Right cardiac atrium (tissue), 5 donors: ENCODE results near the gene LATS1. TPM values are rescaled to one million over a fixed set of nuclear protein-coding genes. Genes with fewer than 3 reads are reported as not detected.
A peak's percentile ranks its signal among the peaks of the same experiment; 100 is the strongest.
"Not testable (repeated sequence)": the region's sequence is repeated elsewhere in the genome, so short reads cannot be mapped to it uniquely, and the experiment has no call there.

Source experiments
- ATAC-seq, 2 donors: fragments of 200-7000 bp; cut with Tn5 transposase; one replicate each; pipeline versions ENCODE4 v1.8.0 to v1.9.1; 2020; ENCODE audit warnings: moderate library complexity in 2 of 2, mild to moderate bottlenecking in 1 of 2
- DNase-seq, 3 donors: peaks; one replicate each; pipeline ENCODE4 v3.0.0-alpha.2; 2020
- H3K27ac ChIP-seq: one replicate; pipeline ENCODE4 v1.5.1; 2013; ENCODE audit warnings: mild to moderate bottlenecking, low read length, control low read depth, moderate library complexity
- H3K27me3 ChIP-seq: one replicate; pipeline ENCODE4 v1.6.1; 2013; ENCODE audit not compliant: control insufficient read depth, insufficient read depth
- H3K4me1 ChIP-seq: one replicate; pipeline ENCODE4 v1.6.1; 2013; ENCODE audit warnings: low read length; ENCODE audit not compliant: control insufficient read depth, insufficient read depth
- H3K4me3 ChIP-seq: one replicate; pipeline ENCODE4 v1.5.1; 2013; ENCODE audit warnings: low read length, control low read depth
- H3K9me3 ChIP-seq: one replicate; pipeline ENCODE4 v1.6.1; 2013; ENCODE audit warnings: low read length; ENCODE audit not compliant: control insufficient read depth
- WGBS: extraction: QIAGEN DNeasy Blood & Tissue Kit; methylation state at CpG from one replicate; pipeline ENCODE4 v1.1.7; 2013; 5-methylcytosine and 5-hydroxymethylcytosine counted together
- intact Hi-C, 4 donors: fragments of 100-400 bp; cut with DNase I; formaldehyde crosslinking; loops; one replicate each; pipeline versions ENCODE4 v1.11.0 to v1.14.0; 2022 to 2023
- long read RNA-seq, 4 donors: library from polyadenylated mRNA; unstranded; transcript quantifications; one replicate each; pipeline ENCODE4 v2.0.0, GENCODE V29; 2020 to 2021
- polyA plus RNA-seq: library from polyadenylated mRNA; stranded (reverse); fragments of 200-250 nt; gene quantifications from one replicate; pipeline ENCODE4 v1.2.3, GENCODE V29; 2013
- total RNA-seq, 4 donors: library from RNA; stranded (reverse); fragmentation: NEBNext Ultra II Directional; extraction: Animal tissue kit (Norgen Biotek cat#: 25700); gene quantifications; one replicate each; pipeline ENCODE4 v1.2.1, GENCODE V29; 2021
- donor health status: healthy with polysubstance abuse.
- donor health status: DM: no; HTN: yes; CAD: no.
- donor health status: DM: no; HTN: no; CAD: no.
- donor health status: DM: no; HTN: yes; CAD: no; lungs with severe emphysema.
- donor health status: DM: yes; HTN: yes; CAD: no.

The LATS1 gene
- total RNA-seq (10 to 100 TPM; 13.5 to 19.0 (median 14.5) TPM), polyA plus RNA-seq (4.8 TPM)
- long read RNA-seq, donor 1, partial matches to known transcripts = 0 of 6 reads
- long read RNA-seq, donor 1, other reads (novel, unspliced or antisense) = 4 of 6 reads
- long read RNA-seq, donor 2, partial matches to known transcripts = 0 of 1 reads
- long read RNA-seq, donor 2, other reads (novel, unspliced or antisense) = 0 of 1 reads
- long read RNA-seq, donor 3, full-length matches to known transcripts = 2 of 12 reads
- long read RNA-seq, donor 3, partial matches to known transcripts = 3 of 12 reads
- long read RNA-seq, donor 3, other reads (novel, unspliced or antisense) = 7 of 12 reads
- long read RNA-seq, donor 4, partial matches to known transcripts = 1 of 2 reads
- long read RNA-seq, donor 4, other reads (novel, unspliced or antisense) = 1 of 2 reads

DNA sequence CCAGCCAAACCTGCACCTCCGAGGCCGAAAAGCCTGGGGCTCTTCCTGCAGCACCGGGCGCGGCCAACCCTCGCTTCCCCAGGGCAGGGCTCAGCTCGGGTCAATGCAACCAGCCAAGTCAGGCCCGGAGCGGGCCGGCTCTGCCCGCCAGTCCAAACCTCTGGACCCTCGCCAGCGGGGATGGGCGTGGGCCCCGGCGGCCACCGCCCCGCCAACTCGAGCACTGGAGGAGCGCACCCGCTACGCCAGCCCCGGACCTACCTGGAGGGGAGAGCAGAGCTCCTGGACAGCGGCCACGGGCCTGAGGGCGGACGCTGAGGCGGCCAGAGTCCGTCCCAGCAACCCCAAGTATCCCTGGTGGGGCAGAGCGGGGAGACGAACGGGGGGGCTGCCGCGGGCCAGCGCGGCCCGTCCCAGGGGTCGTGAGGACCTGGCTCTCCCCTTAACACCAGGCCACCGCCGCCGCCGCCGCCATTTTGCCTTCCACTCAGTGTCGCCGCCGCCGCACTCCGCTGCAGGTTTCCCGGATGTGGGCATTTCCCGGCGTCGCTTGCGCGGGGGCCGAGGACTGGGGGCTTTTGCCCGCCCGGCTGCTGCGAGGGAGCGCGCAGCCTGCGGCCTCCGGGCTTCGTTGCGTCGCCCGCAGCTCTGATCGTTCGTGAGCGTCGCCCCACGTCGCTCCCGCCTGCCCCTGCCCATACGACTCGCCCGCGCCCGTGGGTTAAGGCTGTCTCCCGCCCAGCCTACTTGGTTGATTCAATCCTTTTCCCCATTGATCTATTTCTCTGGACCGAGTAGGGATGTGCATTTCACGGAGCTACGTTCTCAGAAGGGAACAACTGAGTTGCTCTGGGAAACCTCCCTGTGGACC is at the start of gene LATS1:
Gene LATS1, minus strand, starts transcription at position 514 of the 871 bp plus-strand sequence. CDS start 15,975 bp downstream, outside the sequence.
- H3K9me3 ChIP-seq = no peaks in the 10 kb centered on the region
- intact Hi-C loops = loop anchor here in 1 of 4 donors (10.0 kb wide), 1 partner anchor 73 kb away; the partner anchor contains the start of gene KATNA1
- H3K4me1 ChIP-seq = no peaks in the 10 kb centered on the region
- no peaks in the 10 kb centered on the region for H3K27me3 ChIP-seq
- peak within 1 kb of the TSS; percentile 98 for H3K27ac ChIP-seq
- DNase-seq (peak; percentile 95 to 98 (median 97)), ATAC-seq (peak; percentile 97)
- under 1% methylated on average over 82 of the region's 82 CpGs for WGBS
- peak within 1 kb of the TSS; percentile 79 for H3K4me3 ChIP-seq

DNA sequence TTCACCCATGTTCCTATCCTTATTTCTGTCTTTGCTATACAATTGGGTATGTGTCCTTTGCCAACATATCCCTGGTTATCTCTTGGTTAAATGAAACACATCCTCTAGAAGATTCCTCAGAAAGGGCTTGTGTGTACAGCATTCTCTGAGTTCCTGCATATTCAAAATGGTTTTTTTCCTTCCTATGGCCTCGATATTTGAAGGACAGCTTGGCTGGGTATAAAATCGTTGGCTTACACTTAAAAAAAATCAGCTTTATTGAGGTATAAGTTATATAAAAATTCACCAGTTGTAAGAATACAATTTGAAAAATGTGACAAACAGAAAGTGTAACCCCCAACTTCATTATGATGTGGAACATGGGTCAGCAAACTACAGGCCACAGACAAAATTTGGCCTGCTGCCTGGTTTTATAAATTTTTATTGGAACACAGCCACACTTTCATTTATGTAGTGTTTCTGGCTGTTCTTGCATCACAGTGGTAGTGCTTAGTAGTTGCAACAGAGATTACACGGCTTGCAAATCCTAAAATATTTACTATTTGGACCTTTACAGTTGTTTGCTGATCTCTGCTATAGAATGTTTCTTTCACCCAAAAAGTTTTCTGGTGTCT is 48.4 kb upstream of the LATS1 start:
- no peak overlapping the region for H3K27ac ChIP-seq
- H3K27me3 ChIP-seq = no peaks in the 10 kb centered on the region
- intact Hi-C loops = no loop called here
- no peak overlapping the region for H3K4me3 ChIP-seq
- DNase-seq (no peak), ATAC-seq (no peak)
- H3K4me1 ChIP-seq = no peaks in the 10 kb centered on the region
- no peaks in the 10 kb centered on the region for H3K9me3 ChIP-seq
- WGBS = 50% methylated on average over 3 of the region's 3 CpGs

DNA sequence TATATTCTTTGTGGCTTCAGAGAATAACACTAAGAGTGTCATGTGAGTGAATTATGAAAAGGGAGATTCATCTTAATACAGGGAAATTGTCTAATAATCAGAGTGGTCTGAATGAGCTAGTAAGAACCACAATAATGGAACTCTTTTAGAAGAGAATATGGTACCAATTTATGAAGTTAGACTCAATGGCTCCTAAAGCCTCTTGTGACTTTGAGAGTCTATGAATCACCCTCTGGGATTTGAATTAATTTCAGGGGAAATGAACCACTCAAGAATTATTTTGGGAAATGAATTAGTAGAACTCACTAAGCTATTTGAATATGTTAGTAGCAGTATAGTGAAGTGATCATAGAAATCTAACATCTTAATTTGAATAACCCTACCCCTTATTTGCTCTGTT is 46.0 kb upstream of the LATS1 start:
- ATAC-seq (no peak), DNase-seq (no peak)
- no peaks in the 10 kb centered on the region for H3K27me3 ChIP-seq
- intact Hi-C loops = no loop called here
- H3K4me3 ChIP-seq = no peak overlapping the region
- no peak overlapping the region for H3K27ac ChIP-seq
- no peaks in the 10 kb centered on the region for H3K4me1 ChIP-seq
- H3K9me3 ChIP-seq = no peaks in the 10 kb centered on the region

DNA sequence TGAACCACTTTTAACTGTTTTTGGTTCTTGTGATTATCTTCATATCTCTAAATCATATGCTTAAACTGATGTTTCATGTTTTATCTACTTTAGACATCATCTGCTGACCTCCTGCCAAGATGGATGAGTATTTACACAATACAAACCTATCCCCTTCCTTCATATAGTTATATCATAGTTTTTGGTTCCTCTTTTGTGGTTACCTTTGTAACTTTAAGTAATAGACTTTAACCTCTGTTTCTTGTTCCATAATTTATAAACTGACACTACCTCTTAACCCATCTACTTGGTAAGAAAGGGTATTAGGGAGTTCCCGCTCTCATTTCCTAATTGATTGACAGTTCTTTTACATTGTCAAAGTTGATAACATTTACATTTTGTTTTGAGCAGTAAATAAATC is 43.5 kb upstream of the LATS1 start:
- intact Hi-C loops = no loop called here
- 88% methylated on average over 1 of the region's 1 CpG for WGBS
- no peak overlapping the region for H3K4me3 ChIP-seq
- no peaks in the 10 kb centered on the region for H3K4me1 ChIP-seq
- no peaks in the 10 kb centered on the region for H3K9me3 ChIP-seq
- DNase-seq = no peak
- no peaks in the 10 kb centered on the region for H3K27me3 ChIP-seq
- no peak overlapping the region for H3K27ac ChIP-seq
- ATAC-seq = no peak

DNA sequence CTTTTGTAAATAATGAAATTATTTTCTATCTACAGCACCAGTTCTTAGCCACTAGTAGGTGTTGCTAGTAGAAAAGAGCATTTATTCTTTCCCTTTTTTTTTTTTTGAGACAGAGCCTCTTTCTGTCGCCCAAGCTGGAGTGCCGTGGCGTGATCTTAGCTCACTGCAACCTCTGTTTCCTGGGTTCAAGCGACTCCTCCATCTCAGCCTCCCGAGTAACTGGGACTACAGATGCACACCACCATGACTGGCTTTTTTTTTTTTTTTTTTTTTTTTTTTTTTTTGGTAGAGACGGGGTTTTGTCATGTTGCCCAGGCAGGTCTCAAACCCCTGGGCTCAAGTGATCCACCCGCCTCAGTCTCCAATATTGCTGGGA is 38.3 kb upstream of the LATS1 start:
- no peak for ATAC-seq
- H3K27me3 ChIP-seq = no peaks in the 10 kb centered on the region
- 94% methylated on average over 7 of the region's 7 CpGs for WGBS
- no peak overlapping the region for H3K4me3 ChIP-seq
- H3K9me3 ChIP-seq = no peaks in the 10 kb centered on the region
- DNase-seq = no peak
- peaks cover 2% of the 10 kb centered on the region for H3K4me1 ChIP-seq
- H3K27ac ChIP-seq = no peak overlapping the region
- intact Hi-C loops = no loop called here

DNA sequence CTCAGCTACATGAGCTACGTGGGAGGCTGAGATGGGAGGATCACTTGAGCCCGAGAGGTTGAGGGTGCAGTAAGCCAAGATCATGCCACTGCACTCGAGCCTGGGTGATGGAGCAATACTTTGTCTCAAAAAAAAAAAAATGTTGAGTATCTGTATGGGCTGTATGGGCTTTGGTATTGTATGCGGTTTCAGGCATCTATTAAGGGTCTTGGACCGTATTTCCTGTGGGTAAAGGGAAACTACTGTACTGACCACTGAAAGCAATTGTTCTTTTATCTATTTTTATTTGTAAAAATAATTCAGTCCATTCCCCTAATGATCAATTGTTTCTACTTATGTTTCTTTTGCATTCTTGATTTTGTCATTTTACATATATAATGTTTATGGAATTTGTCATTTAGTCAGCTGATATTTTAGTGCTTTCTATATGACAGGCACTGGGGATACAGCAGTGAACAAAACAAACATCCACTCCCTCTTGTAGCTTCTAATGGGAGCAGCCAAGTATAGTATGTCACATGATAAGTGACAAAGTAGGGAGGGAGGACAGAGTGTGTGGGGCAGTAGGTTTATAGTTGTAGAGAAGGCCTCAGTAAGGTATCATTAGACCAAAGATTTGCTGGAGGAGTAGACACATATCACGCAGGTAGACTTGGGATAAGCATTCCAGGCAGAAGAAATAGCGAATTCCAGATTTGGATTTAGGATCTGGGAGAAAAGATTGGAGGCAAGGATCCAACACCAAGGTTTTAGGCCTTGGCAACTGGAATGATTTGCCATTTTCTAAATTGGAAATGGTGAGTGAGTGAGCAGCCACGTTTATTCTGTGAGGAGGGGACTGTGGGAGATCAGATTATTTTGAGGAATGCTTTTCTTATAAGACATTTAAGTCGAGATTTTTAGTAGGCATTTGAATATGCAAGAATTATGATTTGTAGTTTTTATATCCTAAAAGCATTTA is 37.7 kb upstream of the LATS1 start:
- Histone ChIP-seq H3K4me3 (no peak overlapping the region), H3K27ac (peak overlapping the region; percentile 45), H3K9me3 (no peaks in the 10 kb centered on the region), H3K4me1 (peaks cover 2% of the 10 kb centered on the region), H3K27me3 (no peaks in the 10 kb centered on the region)
- WGBS = 82% methylated on average over 9 of the region's 9 CpGs
- DNase-seq = no peak
- intact Hi-C loops = no loop called here
- ATAC-seq = peak; percentile 68 to 73

DNA sequence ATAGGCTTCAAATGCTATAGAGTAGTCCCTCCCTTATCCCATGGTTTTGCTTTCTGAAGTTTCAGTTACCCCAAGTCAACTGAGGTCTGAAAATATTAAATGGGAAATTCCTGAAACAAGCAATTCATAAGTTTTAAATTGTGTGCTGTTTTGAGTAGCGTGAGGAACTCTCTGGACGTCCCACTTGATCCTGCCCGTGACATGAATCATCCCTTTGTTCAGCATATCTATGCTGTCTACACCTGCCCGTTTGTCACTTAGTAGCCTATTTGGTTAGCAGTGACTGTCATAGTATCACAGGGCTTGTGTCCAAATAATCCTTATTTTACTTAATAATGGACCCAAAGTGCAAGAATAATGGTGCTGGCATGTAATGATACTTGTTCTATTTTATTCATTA is 36.6 kb upstream of the LATS1 start:
- Histone ChIP-seq H3K4me1 (peaks cover 2% of the 10 kb centered on the region), H3K9me3 (no peaks in the 10 kb centered on the region), H3K4me3 (no peak overlapping the region), H3K27me3 (no peaks in the 10 kb centered on the region), H3K27ac (no peak overlapping the region)
- WGBS = 74% methylated on average over 4 of the region's 4 CpGs
- ATAC-seq (no peak), DNase-seq (no peak)
- intact Hi-C loops = no loop called here

DNA sequence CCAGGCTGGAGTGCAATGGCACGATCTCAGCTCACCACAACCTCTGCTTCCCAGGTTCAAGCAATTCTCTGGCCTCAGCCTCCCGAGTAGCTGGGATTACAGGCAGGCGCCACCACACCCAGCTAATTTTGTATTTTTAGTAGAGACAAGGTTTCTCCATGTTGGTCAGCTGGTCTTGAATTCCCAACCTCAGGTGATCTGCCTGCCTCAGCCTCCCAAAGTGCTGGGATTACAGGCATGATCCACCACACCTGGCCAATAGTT is 35.4 kb upstream of the LATS1 start:
- H3K4me1 ChIP-seq, H3K27ac ChIP-seq, ATAC-seq, H3K4me3 ChIP-seq, DNase-seq, H3K9me3 ChIP-seq, intact Hi-C loops, H3K27me3 ChIP-seq: not testable (repeated sequence)
- 88% methylated on average over 3 of the region's 3 CpGs for whole genome bisulfite sequencing

DNA sequence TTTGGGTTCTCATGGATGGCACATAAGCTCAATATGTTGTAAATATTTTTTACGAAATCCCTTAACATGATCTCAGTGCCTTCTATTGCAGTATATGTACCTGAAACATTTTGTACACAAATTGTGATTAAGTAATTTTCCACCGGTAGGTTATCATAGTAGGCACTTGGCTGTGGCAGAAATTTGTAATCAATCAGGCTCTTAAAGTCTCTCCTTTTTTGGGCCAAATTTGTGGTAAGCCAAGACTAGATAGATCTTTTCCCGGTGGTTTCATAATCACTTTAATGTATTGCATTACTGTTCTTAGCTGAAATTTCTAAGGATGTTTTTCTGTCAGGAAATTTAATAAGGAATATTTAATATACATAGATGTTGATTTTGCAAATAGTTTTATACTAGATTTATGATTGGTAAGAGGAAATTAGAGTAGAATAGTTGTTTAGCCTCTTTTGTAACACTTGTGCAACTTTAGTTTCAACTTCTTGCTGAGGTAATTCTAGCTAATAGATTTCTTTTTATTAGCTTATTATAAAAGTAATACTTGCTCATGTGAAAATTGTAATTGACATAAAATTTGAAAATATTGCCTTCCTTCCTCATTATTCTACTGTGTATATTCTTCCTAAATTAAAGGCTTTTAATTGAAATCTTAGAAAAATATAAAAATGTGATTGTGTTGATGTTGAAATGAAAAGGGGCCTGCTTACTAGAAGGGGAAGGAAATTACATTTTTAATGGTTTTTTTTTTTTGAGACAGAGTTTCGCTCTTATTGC is 34.9 kb upstream of the LATS1 start:
- no peaks in the 10 kb centered on the region for H3K9me3 ChIP-seq
- H3K4me1 ChIP-seq = peaks cover 2% of the 10 kb centered on the region
- intact Hi-C loops = no loop called here
- no peak for ATAC-seq
- H3K27ac ChIP-seq = no peak overlapping the region
- 78% methylated on average over 4 of the region's 4 CpGs for WGBS
- DNase-seq = no peak
- H3K4me3 ChIP-seq = no peak overlapping the region
- no peaks in the 10 kb centered on the region for H3K27me3 ChIP-seq

DNA sequence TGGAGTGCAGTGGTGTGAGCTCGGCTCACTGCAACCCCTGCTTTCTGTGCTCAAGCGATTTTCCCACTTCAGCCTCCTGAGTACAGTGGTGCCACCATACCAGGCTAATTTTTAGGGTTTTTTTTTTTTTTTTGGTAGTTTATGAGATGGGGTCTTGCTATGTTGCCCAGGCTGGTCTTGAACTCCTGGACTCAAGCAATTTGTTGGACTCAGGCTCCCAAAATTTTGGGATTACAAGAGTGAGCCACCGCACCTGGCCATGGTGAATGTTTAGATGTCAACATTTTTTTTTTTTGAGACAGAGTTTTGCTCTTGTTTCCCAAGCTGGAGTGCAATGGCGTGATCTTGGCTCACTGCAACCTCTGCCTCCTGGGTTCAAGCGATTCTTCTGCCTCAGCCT is 34.0 kb upstream of the LATS1 start:
- intact Hi-C loops, H3K4me1 ChIP-seq, H3K27me3 ChIP-seq, DNase-seq, H3K27ac ChIP-seq, H3K9me3 ChIP-seq, ATAC-seq, H3K4me3 ChIP-seq: not testable (repeated sequence)
- 98% methylated on average over 5 of the region's 5 CpGs for WGBS
